Choroid plexus epithelial cell (primary cell): ENCODE results near the gene OR56B4.
"Not testable (repeated sequence)": the region's sequence is repeated elsewhere in the genome, so short reads cannot be mapped to it uniquely, and the experiment has no call there.

Source experiments
- DNase-seq: peaks from one replicate; pipeline ENCODE4 v3.0.0-alpha.2; 2010; ENCODE audit warnings: low read depth
- H3K4me3 ChIP-seq: 2 replicates; pipeline ENCODE4 v1.5.1; 2011; ENCODE audit warnings: low read depth, mild to moderate bottlenecking, control low read depth, low read length, moderate library complexity
- CTCF ChIP-seq: conservative IDR thresholded peaks from 2 replicates; pipeline ENCODE4 v1.5.1; 2011; ENCODE audit warnings: low read depth, mild to moderate bottlenecking, control low read depth, inconsistent platforms, low read length, moderate library complexity

Gene OR56B4

GRCh38 chr11:6107384-6107783, at the start of gene OR56B4:
OR56B4 (plus strand) TSS chr11:6107684; CDS start chr11:6107779, 95 bp downstream.
- not testable (repeated sequence) for DNase-seq, H3K4me3 ChIP-seq

- no peak for DNase-seq
- TF ChIP-seq CTCF: no peak
These were observed 46.0 kb upstream of the OR56B4 start for GRCh38 chr11:6061475-6061874.

GRCh38 chr11:6062691-6063358, 44.7 kb upstream of the OR56B4 start:
- DNase-seq: no peak
- no peak overlapping the region for H3K4me3 ChIP-seq
- no peak for TF ChIP-seq CTCF

More at GRCh38 chr11:6061475-6061874, 46.0 kb upstream of the OR56B4 start:
- no peak overlapping the region for H3K4me3 ChIP-seq

- DNase-seq: no peak
- no peak for TF ChIP-seq CTCF
- no peak overlapping the region for H3K4me3 ChIP-seq
These were observed 40.0 kb upstream of the OR56B4 start for GRCh38 chr11:6067502-6067901.

- not testable (repeated sequence) for DNase-seq, H3K4me3 ChIP-seq
These were observed 31.0 kb upstream of the OR56B4 start for GRCh38 chr11:6076443-6076842.

- TF ChIP-seq CTCF: no peak
These were observed 29.8 kb upstream of the OR56B4 start for GRCh38 chr11:6077723-6078122.

GRCh38 chr11:6079463-6079862, 28.0 kb upstream of the OR56B4 start:
- H3K4me3 ChIP-seq: no peak overlapping the region
- DNase-seq: no peak
- no peak for TF ChIP-seq CTCF

More at GRCh38 chr11:6077723-6078122, 29.8 kb upstream of the OR56B4 start:
- DNase-seq: no peak
- H3K4me3 ChIP-seq: no peak overlapping the region

- no peak overlapping the region for H3K4me3 ChIP-seq
- no peak for DNase-seq
- no peak for TF ChIP-seq CTCF
These were observed 24.4 kb upstream of the OR56B4 start for GRCh38 chr11:6083129-6083528.
